HG02759 (cell line): ENCODE results near the gene C17orf75.

Experiments used
- ATAC-seq: cut with Tn5 transposase; IDR thresholded peaks from one replicate; pipeline ENCODE4 v1.9.1; 2021; ENCODE audit warnings: mild to moderate bottlenecking, moderate library complexity; ENCODE audit not compliant: unreplicated experiment

C17orf75 gene

DNA sequence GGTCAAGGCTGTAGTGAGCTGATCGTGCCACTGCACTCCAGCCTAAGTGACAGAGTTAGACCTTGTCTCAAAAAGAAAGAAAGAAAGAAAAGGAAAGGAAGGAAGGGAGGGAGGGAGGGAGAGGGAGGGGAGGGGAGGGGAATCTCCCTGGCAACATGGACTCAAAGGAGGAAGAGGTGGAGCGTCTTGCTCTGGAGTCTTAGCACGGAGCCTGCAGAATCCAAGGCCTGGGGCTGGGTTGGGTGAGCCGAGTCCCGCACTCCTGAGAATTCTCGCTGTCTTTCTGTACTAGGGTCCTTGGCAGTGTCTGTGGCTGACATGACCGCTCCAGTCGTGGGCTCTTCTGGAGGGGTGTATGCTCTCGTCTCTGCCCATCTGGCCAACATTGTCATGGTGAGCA lies 36.9 kb downstream of the C17orf75 start:
- ATAC-seq: no peak

DNA sequence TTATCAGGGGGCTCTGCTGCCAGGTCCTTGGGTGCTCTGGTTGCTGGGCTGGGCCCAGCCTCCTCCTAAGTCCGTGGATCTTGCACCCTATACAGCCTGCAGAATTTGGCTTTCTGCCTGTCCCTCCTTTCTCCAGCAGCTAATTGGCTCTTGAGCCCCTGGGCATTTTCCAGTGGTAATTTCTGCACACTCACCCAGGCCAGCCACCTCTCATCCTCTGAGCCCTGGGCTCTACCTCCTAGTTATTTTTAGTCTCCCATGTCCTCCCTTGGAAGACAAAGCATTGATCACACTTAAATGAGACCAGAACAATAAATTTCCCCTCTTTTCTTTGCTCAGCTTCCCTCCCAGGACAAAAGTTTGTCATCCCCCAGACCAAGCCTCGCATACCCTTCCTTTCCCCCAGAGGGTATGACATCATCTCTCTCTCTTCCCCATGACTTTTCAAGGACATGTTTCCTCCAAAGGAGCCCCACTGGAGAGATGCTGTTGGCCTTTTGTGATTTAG lies 38.1 kb downstream of the C17orf75 start:
- ATAC-seq: no peak

DNA sequence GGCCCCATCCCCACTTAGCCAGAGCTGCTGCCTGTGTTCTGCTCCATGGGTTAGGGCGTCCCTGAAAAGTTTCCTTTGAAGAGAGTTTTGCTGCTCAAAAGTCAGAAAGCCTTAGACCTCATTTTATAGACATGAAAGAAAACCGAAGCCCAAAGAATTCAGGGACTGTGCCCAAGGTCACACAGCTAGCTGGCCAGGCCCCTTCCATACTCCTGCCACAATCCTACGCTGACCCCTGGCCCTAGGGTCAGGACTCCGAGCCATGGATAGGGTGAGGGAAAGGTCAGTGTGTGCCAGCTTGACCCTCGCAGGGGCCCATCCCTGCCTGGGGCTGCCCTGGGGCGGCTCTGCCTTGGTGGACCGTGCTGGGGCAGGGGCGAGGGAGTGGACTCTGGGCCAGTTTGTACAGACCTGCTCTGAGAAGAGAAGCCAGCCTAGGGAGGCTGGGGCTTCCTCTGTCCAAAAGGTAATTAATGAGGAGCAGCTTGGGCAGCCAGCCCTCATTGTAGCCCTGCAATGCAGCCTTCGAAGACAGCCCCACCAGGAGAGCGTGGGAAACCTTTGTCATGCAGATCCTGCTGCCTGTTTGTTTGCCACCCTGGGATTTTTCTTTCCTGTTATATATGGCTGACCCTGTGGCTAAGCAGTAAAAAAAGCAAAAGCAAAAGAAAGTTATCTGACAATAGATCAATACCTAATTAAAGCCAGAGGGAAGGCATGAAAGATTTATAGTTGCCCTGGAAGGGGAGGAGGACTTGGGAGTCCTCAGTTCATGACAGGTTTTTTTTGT lies 38.9 kb downstream of the C17orf75 start:
- ATAC-seq: no peak

DNA sequence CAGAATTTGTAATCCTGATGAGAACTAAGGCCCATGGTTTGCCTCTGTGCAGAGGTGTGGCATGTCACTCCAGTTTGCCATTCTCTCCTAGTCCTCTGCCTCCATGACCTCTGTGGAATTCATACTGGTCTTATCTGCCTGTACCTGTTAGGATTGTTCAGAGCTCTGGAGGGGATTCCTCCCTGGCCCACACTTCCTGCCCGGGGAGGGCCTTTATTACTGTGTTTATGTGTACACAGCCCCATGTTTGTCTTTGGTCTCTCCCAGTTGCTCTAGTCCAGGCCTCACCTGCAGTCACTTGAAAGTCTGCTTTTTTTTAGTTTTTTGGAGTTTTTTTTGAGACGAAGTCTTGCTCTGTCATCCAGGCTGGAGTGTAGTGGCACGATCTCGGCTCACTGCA lies 39.9 kb downstream of the C17orf75 start:
- no peak for ATAC-seq

DNA sequence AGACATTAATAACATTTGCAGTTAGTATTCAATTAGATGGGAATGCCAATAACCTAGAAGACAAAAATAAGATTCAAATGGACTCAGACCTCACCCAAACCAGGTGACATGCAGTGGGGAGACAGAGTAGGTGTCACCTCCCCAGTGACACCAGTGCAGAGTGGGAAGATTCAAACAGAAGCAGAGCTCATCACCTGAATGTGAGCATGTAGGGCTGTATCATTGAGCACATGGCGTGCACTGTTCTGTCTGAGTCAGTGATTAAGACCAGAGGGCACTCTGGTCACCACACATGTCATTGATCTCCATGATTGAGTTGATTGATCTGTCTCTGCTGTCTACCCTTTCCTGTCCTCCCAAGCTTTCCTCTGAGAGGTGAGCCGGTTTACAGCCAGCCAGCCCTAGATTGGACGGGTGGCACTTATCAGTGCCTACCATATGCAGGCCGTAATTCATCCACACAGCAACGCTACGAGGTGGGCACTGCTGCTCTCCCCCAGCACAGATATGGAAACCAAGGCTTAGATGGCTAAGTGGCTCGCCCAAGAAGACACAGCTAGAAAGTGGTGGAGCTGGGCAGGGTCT lies 42.3 kb downstream of the C17orf75 start:
- no peak for ATAC-seq

DNA sequence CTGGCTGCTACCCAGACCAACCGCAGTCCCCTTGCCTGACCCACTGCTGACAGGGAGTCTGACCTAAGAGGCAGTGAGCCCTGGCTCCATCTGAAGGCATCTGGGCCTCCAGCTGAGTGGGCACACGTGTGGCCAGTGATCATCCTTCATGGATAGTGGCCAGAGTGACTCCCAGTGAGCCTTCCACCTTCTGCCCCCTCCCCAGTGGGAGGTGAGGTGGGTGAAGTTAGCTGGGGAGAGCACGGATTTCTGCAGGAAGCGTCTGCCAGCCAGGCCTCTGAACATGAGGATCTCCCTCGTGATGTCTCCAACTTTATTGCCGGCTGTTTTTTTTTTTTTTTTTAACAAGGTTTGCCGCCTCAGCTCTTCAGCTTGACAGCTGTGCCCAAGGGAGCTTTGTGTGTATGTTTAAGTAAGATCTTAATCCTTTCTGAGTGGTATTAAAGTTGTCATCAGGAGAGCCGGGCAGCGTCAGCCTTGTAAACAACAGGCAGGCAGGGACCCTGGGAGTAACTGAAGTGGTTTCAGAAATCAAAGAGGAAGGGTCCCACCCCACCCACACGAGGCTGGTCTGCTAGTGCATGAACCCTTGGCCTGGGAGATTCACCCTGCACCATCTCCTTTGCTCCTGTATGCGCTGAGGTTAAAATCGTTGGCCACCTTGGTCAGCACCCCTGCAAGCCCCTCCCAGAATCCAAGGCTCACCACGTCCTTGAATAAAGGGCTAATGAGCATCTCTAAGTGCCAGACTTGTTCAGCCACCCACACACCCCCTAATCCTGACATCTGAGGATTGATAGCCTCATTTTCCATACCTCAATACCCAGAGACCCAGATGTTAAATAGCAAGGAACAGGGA lies 43.0 kb downstream of the C17orf75 start:
- no peak for ATAC-seq

DNA sequence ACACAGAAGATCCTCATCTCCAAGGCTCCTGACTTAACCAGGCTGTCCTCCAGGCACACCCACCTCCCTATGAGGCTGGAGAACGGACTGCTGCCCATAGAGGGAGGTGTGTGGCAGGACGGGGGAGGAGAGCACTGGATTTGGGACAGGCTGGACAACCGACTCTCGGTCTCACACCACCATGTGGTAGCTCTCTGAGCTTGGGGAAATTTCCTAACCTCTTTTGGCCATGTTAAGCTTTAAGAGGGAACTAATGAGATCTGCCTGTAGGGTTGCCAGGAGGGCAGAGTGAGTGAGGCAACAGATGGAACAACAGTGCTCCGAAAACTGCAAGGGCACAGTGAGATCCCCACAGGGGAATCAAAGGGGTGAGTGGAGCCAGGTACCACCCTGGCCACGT lies 43.7 kb downstream of the C17orf75 start:
- ATAC-seq: no peak

DNA sequence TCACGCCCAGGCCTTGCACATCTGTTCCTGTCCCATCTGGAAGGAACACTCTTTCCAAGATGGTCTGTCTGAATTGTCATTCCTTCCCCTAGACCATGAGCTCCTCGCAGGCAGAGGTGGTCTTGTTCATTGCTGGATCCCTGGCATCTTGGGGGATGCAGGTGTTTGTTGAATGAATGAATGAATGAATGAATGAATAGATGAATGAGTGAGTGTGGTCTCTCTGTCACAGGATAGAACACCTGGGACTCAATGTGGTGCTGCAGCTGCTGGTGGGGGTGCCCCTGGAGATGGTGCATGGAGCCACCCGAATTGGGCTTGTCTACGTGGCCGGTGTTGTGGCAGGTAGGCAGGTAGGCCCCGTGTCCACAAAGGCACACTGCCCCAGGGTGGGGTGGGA lies 44.1 kb downstream of the C17orf75 start:
- ATAC-seq: no peak

DNA sequence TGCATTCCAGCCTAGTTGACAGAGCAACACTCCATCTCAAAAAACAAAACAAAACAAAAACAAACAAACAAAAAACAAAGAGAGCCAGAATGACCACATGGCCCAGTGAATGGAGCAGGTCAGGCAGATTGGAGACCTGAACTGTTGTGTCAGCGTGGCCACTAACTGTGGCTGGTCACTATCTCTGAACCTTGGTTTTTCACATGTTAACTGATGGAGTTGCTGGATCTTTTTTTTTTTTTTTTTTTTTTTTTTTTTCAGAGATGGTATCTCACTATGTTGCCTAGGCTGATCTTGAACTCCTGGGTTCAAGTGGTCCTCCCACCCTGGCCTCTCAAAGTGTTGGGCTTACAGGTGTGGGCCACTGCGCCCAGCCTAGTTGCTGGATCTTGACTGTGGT lies 44.5 kb downstream of the C17orf75 start:
- ATAC-seq: no peak

DNA sequence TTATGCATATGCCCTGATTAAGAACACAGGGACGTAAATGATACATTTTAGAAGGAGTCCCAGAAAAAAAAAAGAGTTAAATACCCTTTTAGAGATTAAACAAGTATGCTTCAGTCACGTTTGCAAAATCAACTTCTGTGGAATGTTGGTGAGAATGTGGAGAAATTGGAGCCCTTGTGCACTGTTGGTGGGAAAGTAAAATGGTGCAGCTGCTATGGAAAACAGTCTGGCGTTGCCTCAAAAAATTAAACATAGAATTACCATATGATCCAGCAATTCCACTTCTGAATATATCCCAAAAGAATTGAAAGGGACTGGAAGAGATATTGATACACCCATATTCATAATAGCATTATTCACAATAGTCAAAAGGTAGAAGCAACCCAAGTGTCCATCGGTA lies 49.9 kb downstream of the C17orf75 start:
- ATAC-seq: no peak

DNA sequence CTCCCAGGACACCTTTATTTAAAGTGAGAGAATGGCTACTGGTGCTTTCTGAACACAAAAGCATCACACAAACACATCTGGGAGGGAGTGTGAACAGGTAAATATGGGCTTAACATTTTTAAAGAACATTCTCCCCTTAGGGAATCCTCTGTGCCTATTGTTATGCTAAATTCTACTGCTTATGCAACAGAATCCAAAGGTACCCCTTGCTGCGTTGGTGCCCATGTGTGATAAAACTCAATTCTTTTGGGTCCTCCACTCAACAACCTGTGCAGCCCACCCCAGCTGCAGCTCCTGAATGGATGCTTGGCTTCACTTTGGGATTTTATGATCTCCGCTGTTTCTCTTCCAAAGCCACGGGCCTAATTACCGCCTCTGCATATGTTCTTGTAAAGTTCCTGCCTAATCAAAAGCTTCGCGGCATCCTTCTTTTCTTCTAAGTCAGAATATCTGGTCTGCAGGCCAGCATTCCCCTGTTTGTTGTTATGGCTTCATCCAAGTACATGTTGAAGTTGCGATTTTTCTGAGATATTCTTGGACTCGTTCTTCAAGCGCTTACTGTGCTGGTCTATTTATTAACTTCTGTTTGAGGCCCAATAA lies 52.4 kb downstream of the C17orf75 start:
- no peak for ATAC-seq

DNA sequence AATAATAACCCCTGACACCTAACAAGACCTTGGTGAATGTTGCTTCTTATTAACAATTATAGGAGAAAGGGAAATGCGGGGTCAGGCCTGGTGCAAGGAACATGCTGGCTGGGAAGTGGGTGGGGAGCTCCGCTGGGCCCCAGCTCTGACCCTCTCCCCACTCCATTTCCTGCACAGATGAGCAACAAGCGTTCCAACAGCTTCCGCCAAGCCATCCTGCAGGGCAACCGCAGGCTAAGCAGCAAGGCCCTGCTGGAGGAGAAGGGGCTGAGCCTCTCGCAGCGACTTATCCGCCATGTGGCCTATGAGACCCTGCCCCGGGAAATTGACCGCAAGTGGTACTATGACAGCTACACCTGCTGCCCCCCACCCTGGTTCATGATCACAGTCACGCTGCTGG lies 53.4 kb downstream of the C17orf75 start:
- no peak for ATAC-seq

DNA sequence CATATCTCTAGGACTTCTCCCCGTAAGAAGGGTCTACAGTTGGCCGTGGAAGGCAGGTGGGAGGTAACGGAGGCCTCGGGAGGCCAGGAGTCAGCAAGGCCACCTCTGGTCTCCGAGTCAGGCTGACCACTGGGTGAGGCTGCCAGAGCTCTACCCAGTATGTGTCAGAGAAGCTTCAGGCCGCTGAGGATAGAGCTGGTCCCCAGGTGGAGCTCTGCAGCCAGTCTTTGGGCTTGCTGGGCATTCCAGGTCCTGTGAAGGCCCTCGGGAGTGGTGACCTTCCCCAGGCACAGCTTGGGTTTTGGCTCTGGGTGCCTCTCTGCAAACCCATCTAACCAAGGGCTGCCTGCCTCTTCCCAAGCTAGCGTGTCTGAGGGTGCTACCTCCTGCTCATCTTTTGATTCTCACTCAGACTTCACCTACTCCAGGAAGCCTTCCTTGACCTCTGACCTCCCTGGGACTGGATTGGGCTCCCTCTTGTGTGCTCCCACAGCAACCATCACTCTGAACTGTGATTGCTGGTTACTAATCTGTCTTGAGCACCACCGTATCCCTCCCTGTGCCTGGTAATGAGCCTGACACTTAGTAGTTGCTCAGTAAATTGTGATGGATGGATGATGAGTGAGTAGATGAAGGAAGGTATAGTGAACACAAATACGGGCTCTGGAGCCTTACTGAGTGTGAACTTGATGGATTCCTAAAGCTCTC lies 54.0 kb downstream of the C17orf75 start:
- ATAC-seq: no peak

DNA sequence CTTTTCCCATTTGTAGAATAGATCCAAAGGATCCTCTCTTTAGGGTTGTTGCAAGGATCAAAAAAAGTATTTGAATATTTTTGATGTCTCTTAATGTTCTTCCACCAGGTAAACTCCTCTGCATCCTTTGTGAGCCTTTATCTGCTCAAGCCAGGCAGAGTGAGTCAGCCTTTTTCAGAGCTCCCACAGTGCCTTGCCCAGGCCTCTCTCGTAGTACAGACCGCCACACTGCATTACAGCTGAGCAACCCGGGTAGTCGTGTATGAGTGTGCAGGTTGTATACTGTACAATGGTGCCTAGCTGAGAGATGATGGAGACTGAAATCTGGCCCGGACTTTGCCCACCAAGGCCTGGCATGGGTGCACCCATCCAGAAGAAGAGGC lies 55.5 kb downstream of the C17orf75 start:
- no peak for ATAC-seq

DNA sequence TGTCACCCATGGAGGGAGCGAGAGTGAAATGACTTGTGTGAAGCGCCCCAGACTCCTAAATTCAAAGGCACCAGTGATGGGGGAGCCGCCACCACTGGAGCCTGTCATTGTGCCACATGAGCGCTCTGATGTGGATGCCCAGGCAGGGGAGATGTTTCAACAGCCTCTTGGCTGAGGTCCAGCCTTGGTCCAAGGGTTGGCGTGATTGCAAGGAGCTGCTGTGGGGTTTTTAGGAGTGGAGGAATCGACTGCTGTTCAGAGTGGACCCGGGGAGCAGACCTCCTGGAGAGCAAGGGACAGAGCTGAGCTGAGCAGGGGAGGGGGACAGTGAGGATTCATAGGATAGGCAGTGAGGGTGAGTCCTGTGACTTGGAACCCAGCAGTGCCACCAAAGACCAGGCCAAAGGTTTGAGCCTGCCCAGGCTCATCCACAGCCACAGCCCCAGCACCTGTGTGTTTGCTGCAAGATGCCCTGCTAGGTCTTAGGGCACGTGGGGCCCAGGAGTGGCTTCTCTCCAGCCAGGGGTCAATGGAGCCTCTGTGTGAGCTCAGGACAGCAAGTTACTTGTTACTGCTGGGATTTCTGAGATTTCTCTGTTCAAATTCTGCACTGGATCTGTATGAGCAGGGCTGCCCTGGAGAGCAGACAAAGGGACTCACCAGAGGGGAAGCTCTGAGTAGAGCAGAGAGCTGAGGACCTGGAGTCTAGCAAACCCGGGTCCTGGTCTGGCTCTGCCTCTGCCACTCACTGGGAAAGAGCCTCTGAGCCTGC lies 56.0 kb downstream of the C17orf75 start:
- no peak for ATAC-seq

DNA sequence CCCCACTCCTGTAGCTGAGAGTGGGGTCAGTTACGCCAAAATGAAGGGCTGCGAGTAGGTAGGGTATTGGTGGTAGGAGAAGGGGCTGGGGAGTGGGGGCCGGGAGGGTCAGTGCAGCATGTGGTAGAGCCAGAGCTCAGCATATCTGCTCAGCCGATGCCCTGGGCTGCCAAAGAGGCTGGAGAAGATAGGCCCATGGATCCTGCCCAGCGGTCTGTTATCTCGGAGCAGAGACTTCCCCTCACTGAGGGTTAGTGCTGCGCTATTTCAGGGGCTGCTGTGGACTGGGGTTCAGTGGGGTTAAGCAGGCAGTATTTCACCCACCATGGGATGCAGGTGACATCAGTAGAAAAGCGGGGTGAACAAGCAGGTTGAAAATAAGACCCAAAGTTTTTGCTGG lies 56.7 kb downstream of the C17orf75 start:
- ATAC-seq: no peak

DNA sequence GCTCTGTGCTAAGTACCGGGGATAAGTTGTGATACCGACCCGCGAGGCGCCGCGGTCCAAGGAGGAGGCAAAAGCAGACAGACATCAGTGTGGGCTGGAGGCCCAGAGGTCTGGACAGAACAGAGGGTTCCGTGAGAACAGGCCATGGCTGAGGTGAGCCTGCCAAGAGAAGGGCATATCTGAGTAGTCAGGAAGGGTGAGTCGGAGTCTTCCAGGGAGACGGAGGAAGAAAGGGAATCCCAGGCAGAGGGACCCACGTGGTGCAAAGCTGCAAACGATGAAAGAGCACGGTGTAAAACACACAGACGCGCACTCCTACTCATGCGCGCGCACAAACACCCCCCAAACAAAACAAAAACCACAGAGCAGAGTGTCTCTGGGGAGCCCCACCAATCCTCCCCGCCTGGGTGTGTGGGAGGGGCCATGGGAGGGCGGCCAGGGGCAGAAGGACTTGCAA lies 58.2 kb downstream of the C17orf75 start:
- no peak for ATAC-seq

DNA sequence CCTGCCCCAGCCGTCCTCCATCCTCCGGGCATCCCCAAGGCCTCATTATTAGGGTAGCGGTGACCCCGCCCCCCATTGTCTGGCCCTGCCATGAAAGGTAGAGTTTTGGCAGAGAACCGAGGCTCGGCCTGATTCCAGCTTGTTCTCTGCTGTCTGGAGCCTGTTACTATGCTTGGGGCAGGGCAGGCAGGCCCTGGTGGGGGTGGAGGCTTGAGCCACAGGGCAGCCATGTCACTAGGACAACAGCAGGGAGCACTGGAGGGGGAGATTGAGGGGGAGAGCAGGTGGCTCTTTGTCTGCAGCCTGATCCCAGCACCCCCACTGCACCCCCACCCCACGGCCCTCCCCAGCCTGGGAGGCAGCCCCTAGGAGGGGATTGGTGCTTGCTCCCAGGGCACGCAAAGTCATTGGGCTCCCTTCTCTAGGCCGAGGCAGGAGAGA lies 60.9 kb downstream of the C17orf75 start:
- no peak for ATAC-seq

DNA sequence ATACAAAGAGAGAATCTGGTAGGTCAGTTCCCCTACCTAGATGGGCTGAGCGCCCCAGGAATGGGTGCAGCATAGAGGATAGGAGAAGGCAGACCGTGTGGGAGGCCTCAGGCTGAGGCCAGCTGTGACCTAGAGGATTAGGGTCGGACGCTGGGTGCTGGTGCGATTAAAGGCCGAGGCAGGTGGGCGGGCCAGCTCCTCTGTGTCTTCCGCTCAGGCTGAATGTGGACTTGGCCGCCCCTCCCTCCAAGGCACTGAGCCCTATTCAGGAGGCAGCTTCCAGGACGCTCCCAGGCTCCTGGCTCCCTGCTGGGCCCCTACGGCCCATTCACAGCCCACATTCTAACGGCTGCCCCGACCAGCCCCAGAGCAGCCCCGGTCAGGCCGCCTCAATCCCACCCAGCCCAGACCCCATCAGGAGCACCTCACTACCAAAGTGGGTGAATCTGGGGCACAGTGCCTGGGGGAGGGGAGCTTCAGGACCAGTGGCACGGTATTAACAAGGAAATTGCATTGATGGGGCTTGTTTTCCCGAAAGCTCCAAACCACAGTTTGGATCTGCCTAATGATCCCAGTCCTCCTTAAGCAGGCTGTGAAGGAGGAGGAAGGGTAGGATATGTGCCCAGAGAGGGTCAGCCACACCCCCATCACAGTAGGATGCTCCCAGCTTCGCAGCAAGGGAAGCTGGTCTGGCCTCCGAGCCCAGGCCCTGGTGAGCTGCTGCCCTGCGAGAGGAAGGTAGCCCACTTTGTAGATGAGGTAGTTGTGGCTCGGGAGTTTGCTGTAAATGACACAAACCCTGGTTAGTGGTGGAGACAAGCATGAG lies 61.9 kb downstream of the C17orf75 start:
- no peak for ATAC-seq
